ENCODE results near the gene CHAF1B. TPM values are rescaled to one million over a fixed set of nuclear protein-coding genes. Genes with fewer than 3 reads are reported as not detected.
"Not testable (repeated sequence)": the region's sequence is repeated elsewhere in the genome, so short reads cannot be mapped to it uniquely, and the experiment has no call there.

The CHAF1B gene
- total RNA-seq, 1 experiment from 2014 or later, result 52.7 TPM

- peak overlapping the region; percentile 20 for H3K4me3 ChIP-seq (ENCODE audit: low read depth, low read length, poor library complexity, severe bottlenecking)
- ChIA-PET POLR2A (ENCODE audit: low non-redundant PET) (interaction anchor here (0.6 kb wide), 1 partner anchor 713 kb away, joined by 3 read pairs; no protein-coding TSS in a partner anchor), CTCF (interaction anchor here (0.6 kb wide), 1 partner anchor 16 kb away, joined by 3 read pairs; no protein-coding TSS in a partner anchor)
- no TSS peak for BruUV-seq (replicated peaks)
- TF ChIP-seq CTCF (conservative IDR thresholded peaks at IDR 0.05; ENCODE audit: low read depth, low read length) (peak; percentile 49), EZH2 (IDR thresholded peaks at IDR 0.05; ENCODE audit: borderline replicate concordance, low read depth, low read length, poor library complexity, severe bottlenecking) (no peak)
- H3K27me3 ChIP-seq (replicated peaks; ENCODE audit: insufficient read depth, low read depth, low read length, poor library complexity), result no peaks in the 10 kb centered on the region
- H3K36me3 ChIP-seq (ENCODE audit: insufficient read depth, low read length, poor library complexity, severe bottlenecking), result peaks cover 20% of the 10 kb centered on the region
- peak; percentile 89 for DNase-seq (ENCODE audit: low spot score)
- H3K9me3 ChIP-seq (ENCODE audit: low read depth, low read length, poor library complexity, severe bottlenecking), result no peaks in the 10 kb centered on the region
- H3K4me1 ChIP-seq (ENCODE audit: insufficient read depth, low read length, poor library complexity, severe bottlenecking), result peaks cover 20% of the 10 kb centered on the region
- intact Hi-C loops (cut with micrococcal nuclease; ENCODE audit: unreplicated experiment), result loop anchor here (5.0 kb wide), 1 partner anchor 232 kb away; the partner anchor contains the start of gene DOP1B
- H3K27ac ChIP-seq (ENCODE audit: low read depth, low read length, poor library complexity, severe bottlenecking), result peak overlapping the region; percentile 22
Measured at GRCh38 chr21:36388835-36389234, 3.6 kb downstream of the CHAF1B start.

- BruUV-seq (replicated peaks); DNase-seq (ENCODE audit: low spot score); H3K9me3 ChIP-seq (ENCODE audit: low read depth, low read length, poor library complexity, severe bottlenecking); intact Hi-C loops (cut with micrococcal nuclease; ENCODE audit: unreplicated experiment); POLR2A ChIA-PET (ENCODE audit: low non-redundant PET); H3K4me3 ChIP-seq (ENCODE audit: low read depth, low read length, poor library complexity, severe bottlenecking); H3K27ac ChIP-seq (ENCODE audit: low read depth, low read length, poor library complexity, severe bottlenecking); CTCF ChIA-PET; H3K27me3 ChIP-seq (replicated peaks; ENCODE audit: insufficient read depth, low read depth, low read length, poor library complexity): not testable (repeated sequence)
- H3K36me3 ChIP-seq (ENCODE audit: insufficient read depth, low read length, poor library complexity, severe bottlenecking), result peaks cover 35% of the 10 kb centered on the region
- peaks cover 13% of the 10 kb centered on the region for H3K4me1 ChIP-seq (ENCODE audit: insufficient read depth, low read length, poor library complexity, severe bottlenecking)
Measured at GRCh38 chr21:36391649-36392048, 6.5 kb downstream of the CHAF1B start.

- POLR2A ChIA-PET (ENCODE audit: low non-redundant PET), result interaction anchor here (0.6 kb wide), 1 partner anchor 832 kb away, joined by 3 read pairs; no protein-coding TSS in a partner anchor
- intact Hi-C loops (cut with micrococcal nuclease; ENCODE audit: unreplicated experiment), result no loop called here
- no peak for TF ChIP-seq CTCF (conservative IDR thresholded peaks at IDR 0.05; ENCODE audit: low read depth, low read length)
- no peak for TF ChIP-seq EZH2 (IDR thresholded peaks at IDR 0.05; ENCODE audit: borderline replicate concordance, low read depth, low read length, poor library complexity, severe bottlenecking)
- BruUV-seq (replicated peaks), result no TSS peak
- H3K4me3 ChIP-seq (ENCODE audit: low read depth, low read length, poor library complexity, severe bottlenecking), result no peak overlapping the region
- peaks cover 49% of the 10 kb centered on the region for H3K36me3 ChIP-seq (ENCODE audit: insufficient read depth, low read length, poor library complexity, severe bottlenecking)
- H3K4me1 ChIP-seq (ENCODE audit: insufficient read depth, low read length, poor library complexity, severe bottlenecking), result no peaks in the 10 kb centered on the region
- CTCF ChIA-PET, result no interaction called here
- no peak for DNase-seq (ENCODE audit: low spot score)
- no peak overlapping the region for H3K27ac ChIP-seq (ENCODE audit: low read depth, low read length, poor library complexity, severe bottlenecking)
- H3K9me3 ChIP-seq (ENCODE audit: low read depth, low read length, poor library complexity, severe bottlenecking), result no peaks in the 10 kb centered on the region
- no peaks in the 10 kb centered on the region for H3K27me3 ChIP-seq (replicated peaks; ENCODE audit: insufficient read depth, low read depth, low read length, poor library complexity)
Measured at GRCh38 chr21:36395353-36396111, 10.3 kb downstream of the CHAF1B start.

Measured in A673 (cell line).